Esophagus squamous epithelium (tissue), 4 donors: ENCODE data around the gene PPIP5K2.

Experiments used
- POLR2A ChIP-seq, 4 donors: fragments of 450-650 bp; IDR thresholded peaks; one replicate each; pipeline ENCODE4 v1.6.1; 2017; ENCODE audit warnings: antibody characterized with exemption in 4 of 4, mild to moderate bottlenecking in 4 of 4, moderate library complexity in 3 of 4
- TF ChIP-seq, protein P1 (sequence below), 6 experiments: fragments of 450-650 bp in 4 of 6; fragments of 200-600 bp in 2 of 6; sonication (generic) in 2 of 6; IDR thresholded peaks; one replicate each; pipeline ENCODE4 v1.5.1; 2016 to 2019; ENCODE audit warnings: antibody characterized with exemption in 6 of 6, mild to moderate bottlenecking in 4 of 6, moderate library complexity in 4 of 6

DNA sequence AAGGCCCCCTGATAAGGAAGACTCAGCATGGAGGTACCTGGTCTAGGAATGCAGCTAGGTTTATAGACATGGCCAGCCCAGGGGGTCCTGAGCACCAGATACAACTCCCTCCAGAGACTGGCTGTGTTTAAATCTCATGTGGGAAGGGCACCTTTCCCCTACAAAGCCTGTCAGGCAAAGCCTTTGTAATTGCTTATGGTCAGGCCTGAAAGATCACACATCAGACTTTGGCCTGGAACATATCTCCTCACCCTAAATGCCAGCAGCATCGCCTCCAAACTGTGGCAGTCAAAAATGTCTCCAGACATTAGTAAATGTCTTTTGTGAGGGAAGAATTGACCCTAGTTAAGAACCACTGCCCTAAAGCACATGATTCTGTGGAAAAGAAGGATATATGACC, 86.9 kb downstream of the PPIP5K2 start:
- TF ChIP-seq, protein P1, sequence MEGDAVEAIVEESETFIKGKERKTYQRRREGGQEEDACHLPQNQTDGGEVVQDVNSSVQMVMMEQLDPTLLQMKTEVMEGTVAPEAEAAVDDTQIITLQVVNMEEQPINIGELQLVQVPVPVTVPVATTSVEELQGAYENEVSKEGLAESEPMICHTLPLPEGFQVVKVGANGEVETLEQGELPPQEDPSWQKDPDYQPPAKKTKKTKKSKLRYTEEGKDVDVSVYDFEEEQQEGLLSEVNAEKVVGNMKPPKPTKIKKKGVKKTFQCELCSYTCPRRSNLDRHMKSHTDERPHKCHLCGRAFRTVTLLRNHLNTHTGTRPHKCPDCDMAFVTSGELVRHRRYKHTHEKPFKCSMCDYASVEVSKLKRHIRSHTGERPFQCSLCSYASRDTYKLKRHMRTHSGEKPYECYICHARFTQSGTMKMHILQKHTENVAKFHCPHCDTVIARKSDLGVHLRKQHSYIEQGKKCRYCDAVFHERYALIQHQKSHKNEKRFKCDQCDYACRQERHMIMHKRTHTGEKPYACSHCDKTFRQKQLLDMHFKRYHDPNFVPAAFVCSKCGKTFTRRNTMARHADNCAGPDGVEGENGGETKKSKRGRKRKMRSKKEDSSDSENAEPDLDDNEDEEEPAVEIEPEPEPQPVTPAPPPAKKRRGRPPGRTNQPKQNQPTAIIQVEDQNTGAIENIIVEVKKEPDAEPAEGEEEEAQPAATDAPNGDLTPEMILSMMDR (IDR thresholded peaks at IDR 0.05): no peak
- TF ChIP-seq POLR2A (IDR thresholded peaks at IDR 0.05): no peak
